Measurements from ENCODE around the gene HARS1.
"Not testable (repeated sequence)": the region's sequence is repeated elsewhere in the genome, so short reads cannot be mapped to it uniquely, and the experiment has no call there.

Gene HARS1, protein sequence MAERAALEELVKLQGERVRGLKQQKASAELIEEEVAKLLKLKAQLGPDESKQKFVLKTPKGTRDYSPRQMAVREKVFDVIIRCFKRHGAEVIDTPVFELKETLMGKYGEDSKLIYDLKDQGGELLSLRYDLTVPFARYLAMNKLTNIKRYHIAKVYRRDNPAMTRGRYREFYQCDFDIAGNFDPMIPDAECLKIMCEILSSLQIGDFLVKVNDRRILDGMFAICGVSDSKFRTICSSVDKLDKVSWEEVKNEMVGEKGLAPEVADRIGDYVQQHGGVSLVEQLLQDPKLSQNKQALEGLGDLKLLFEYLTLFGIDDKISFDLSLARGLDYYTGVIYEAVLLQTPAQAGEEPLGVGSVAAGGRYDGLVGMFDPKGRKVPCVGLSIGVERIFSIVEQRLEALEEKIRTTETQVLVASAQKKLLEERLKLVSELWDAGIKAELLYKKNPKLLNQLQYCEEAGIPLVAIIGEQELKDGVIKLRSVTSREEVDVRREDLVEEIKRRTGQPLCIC

GRCh38 chr5:140690941-140691924 lies at the start of gene HARS1, which contains the start of gene HARS2:
TSS of gene HARS1 (minus strand) at chr5:140691370. CDS start at chr5:140691304, 66 bp downstream.
TSS of gene HARS2 (plus strand) at chr5:140691455. CDS start at chr5:140691649, 194 bp downstream.
- DNase-seq (ENCODE audit: low spot score) = peak; percentile 95
- FAIRE-seq = peak; percentile 88

- FAIRE-seq (no peak), DNase-seq (ENCODE audit: low spot score) (no peak)
Measured at GRCh38 chr5:140737486-140737885, 46.3 kb upstream of the HARS1 start.

DNA sequence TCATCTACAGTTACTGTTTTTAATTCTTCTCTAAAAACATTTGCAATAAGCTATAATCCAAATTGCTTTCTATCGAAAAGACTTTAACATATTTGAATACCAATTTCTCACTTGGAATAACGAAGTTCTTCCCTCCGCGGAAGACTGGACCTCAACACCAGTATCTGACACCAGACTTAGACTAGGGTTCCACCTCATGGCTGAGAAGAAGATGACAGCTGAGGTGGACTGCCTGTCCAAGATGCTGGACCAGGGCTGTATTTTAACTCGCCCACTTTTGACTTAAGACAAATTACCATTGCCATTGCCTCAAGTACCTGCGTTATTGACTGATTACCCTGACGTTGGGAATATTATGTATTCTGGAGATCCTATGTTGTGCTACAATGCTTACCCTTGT lies 43.2 kb upstream of the HARS1 start:
- FAIRE-seq (no peak), DNase-seq (ENCODE audit: low spot score) (no peak)

DNA sequence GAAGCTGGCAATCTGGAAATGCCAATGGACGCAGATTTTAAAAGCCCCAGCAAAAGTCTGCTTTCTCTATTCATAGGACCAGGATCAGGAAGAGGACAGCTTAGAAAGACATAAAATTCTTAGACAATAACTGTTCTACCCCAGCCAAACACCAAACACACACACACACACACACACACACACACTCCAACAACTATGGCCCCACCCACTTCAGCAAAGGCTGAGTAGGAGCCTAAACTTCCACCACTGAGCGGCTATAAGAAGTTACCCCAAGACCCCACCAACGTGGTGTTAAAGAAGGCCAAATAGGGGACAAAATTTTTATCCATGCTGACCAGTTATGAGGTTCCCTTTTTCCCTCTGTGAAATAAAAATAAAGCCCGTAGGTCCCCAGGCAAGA lies 41.9 kb upstream of the HARS1 start:
- FAIRE-seq (no peak), DNase-seq (ENCODE audit: low spot score) (no peak)

DNA sequence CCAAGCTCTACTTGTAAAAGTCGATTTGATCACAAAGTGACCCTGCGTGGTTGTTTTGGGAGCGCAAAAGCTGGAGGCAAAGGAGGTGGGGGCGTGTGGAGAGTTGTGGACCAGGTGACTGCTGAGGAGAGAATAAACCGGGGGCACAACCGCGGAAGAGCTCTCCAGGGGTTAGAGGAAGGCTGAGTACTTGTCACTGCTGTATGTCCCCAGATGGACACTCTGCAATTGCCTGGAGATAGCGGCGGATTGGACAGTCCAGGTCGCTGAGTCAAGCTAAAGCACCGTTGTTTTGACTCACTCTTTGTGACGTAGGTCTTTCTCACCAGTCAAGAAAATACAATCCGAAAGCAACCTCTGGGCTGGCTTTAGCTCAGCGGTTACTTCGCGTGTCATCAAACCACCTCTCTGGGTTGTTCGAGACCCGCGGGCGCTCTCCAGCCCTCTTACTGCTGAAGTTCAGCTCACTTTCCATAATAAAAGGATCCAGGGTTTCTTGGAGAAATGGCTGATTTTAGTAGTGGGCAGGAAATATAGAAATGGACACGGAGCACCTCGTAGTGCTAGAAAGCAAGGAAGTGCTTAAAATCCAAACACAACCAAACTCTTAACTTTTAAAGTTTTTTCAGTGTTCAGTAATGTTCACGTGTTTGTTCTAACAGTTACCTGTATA lies 34.8 kb upstream of the HARS1 start:
- FAIRE-seq (peak; percentile 89), DNase-seq (ENCODE audit: low spot score) (peak; percentile 98)

DNA sequence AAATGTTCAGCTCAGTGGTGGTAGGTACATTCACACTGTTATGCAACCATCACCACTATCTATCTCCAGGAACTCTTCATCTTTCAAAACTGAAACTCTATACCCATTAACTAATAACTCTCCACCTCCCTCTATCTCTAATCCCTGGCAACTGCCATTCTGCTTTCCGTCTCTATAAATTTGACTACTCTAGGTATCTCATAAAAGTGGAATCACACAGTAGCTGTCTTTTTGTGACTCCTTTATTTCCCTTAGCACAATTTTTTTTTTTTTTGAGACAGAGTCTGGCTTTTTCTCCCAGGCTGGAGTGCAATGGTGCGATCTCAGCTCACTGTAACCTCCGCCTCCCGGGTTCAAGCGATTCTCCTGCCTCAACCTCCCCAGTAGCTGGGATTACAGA lies 30.2 kb upstream of the HARS1 start:
- not testable (repeated sequence) for DNase-seq (ENCODE audit: low spot score); FAIRE-seq

- not testable (repeated sequence) for DNase-seq (ENCODE audit: low spot score); FAIRE-seq
Measured at GRCh38 chr5:140720738-140721137, 29.6 kb upstream of the HARS1 start.

DNA sequence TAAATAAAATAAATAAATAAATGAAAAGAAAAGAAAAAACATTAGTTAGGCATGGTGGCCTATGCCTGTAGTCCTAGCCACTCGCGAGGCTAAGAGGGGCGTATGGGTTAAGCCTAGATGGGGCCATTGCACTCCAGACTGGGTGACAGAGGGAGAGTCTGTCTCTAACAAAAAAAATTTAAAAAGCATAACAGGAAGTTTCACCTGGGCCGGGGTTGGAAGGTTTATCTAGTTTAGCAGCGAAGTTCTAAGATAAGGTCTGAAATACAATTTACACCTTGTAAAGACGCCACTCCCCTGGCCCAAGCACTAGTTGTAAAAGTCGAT lies 27.1 kb upstream of the HARS1 start:
- no peak for FAIRE-seq
- no peak for DNase-seq (ENCODE audit: low spot score)

DNA sequence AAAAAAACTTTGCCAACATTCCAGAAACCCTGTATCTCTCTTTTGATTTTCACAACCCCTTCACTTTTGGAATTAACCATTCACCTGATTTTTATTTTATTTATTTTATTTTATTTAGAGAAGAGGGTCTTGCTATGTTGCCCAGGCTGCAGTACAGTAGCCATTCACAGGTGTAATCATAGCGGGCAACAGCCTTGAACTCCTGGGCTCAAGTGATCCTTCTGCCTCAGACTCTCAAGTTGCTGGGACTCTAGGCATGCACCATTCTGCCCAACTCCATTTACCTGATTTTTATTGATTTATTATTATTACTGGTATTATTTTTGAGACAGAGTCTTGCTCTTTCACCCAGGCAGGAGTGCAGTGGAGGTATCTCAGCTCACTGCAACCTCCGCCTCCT lies 25.1 kb upstream of the HARS1 start:
- DNase-seq (ENCODE audit: low spot score); FAIRE-seq: not testable (repeated sequence)

DNA sequence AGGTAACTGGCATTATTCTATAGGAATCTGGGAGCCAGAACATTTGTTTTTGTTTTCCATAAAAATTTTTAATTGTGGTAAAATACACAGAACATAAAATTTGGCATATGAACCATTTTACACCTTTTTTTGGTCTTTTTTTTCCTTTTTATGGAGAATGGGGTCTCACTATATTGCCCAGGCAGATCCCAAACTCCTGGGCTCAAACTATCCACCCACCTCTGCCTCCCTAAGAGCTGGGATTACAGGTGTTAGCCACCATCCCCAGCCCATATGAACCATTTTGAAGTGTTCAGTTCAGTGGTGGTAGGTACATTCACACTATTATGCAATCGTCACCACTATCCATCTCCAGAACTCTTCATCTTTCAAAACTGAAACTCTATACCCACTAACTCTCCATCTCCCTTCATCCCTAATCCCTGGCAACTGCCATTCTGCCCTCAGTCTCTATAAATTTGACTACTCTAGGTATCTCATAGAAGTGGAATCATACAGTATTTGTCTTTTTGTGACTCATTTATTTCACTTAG lies 22.5 kb upstream of the HARS1 start:
- DNase-seq (ENCODE audit: low spot score) (no peak), FAIRE-seq (no peak)

DNA sequence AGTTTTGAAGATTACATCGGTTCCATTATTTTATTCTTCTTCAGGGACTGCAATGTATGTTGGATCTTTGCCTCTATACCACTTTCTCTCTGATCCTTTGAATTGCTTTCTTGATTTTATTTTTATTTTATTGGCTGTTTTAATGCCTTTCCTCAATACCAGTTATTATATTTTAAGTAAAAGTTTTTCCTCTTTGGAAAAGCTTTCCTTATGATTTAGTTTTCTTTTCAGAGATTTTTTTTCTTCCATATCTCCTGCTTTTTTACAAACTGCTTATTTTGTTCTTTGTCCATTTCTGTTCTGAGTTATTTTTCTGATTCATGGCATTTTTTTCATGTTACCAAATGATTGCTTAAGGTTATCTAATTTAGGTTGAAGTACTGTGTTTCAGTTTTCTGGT lies 20.6 kb upstream of the HARS1 start:
- FAIRE-seq = no peak
- DNase-seq (ENCODE audit: low spot score) = no peak

DNA sequence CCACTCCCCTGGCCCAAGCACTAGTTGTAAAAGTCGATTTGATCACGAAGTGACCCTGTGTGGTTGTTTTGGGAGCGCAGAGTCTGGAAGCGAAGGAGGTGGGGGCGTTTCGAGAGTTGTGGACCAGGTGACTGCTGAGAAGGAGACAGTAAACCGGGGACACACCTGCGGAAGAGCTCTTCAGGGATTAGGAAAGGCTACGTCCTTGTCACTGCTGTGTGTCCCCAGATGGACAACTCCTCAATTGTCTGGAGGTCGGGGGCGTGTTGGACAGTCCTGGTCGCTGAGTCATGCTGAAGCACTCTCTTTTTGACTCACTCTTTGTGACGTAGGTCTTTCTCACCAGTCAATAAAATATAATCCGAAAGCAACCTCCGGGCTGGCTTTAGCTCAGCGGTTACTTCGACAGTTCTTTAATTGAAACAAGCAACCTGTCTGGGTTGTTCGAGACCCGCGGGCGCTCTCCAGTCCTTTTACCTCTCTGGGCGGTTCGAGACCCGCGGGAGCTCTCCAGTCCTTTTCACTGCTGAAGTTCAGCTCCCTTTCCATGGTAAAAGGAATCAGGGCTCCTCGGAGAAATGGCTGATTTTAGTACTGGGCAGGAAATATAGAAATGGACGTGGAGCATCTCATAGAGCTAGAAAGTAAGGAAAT lies 19.9 kb upstream of the HARS1 start:
- peak; percentile 84 for FAIRE-seq

DNA sequence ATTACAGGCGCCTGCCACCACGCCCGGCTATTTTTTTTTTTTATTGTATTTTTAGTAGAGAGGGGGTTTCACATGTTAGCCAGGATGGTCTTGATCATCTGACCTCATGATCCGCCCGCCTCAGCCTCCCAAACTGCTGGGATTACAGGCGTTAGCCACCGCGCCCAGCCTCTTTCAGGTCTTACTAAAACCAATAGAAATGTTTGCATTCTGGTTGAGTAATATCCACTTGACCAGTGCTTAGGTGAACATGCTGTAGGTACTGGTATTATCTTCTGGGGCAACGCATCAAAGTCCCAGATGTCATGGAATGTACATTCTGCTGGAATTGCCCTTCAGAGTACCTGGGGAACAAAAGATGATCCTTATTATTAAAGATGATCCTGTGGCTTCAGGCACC lies 17.6 kb upstream of the HARS1 start:
- not testable (repeated sequence) for FAIRE-seq; DNase-seq (ENCODE audit: low spot score)

More for the DNA sequence above, 19.9 kb upstream of the HARS1 start:
- DNase-seq (ENCODE audit: low spot score) = peak; percentile 99

GRCh38 chr5:140707812-140708211 lies 16.6 kb upstream of the HARS1 start:
- FAIRE-seq (no peak), DNase-seq (ENCODE audit: low spot score) (no peak)

- DNase-seq (ENCODE audit: low spot score) (peak; percentile 95), FAIRE-seq (peak; percentile 97)
Measured at GRCh38 chr5:140700177-140701144, 9.3 kb upstream of the HARS1 start, which contains the start of gene ZMAT2. TSS of gene ZMAT2 (plus strand) at chr5:140700447. CDS start at chr5:140700461, 14 bp downstream.

DNA sequence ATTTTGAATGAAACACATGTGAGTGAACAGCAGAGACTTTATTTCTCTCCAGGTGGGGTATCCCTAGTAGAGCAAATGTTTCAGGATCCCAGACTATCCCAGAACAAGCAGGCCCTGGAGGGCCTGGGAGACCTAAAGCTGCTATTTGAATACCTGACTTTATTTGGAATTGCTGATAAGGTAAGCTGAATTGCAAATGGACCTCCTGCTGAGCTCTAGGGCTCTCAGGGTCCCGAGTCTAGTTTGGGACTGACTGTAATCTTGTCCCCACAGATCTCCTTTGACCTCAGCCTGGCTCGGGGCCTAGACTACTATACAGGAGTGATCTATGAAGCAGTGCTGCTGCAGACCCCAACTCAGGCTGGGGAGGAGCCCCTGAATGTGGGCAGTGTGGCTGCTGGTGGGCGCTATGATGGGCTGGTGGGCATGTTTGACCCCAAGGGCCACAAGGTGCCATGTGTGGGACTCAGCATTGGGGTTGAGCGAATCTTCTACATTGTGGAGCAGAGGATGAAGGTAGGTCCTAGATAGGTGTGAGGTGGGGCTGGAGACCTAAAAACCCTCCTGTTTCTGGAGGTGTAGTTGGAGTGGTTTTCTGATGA lies 5.8 kb upstream of the HARS1 start:
- DNase-seq (ENCODE audit: low spot score) = no peak
- no peak for FAIRE-seq

GRCh38 chr5:140694276-140694675 lies 3.1 kb upstream of the HARS1 start:
- DNase-seq (ENCODE audit: low spot score) (no peak), FAIRE-seq (no peak)

DNA sequence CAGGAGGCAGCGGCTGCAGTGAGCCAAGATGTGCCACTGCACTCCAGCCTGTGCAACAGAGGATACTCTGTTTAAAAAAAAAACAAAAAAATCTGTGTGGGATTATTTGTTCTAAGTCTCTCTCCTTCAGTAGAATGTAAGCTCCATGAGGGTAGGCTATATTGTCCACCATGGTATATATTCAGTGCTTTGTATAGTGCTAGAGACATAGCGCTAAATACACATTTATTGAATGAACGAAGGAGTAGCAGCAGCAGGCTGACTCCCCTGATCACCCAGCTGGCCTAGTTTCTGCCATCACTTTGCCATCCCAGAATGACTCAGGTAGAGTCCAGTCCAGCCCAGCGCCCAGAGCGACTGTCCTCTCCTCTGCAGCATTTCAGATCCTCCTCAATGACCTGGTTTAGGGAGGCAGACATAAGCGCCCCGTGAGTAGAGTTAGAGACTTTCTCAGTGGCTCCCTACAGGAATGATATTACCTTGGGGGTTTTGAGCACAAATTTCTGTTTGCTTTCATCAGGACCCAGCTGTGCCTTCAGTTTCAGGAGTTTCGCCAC lies 716 bp downstream of the HARS1 start:
- DNase-seq (ENCODE audit: low spot score) (peak; percentile 6), FAIRE-seq (no peak)

All from RCC 7860 (cell line).